ENCODE measurements around the gene C2CD2.
"Not testable (repeated sequence)": the region's sequence is repeated elsewhere in the genome, so short reads cannot be mapped to it uniquely, and the experiment has no call there.

Gene C2CD2

DNA sequence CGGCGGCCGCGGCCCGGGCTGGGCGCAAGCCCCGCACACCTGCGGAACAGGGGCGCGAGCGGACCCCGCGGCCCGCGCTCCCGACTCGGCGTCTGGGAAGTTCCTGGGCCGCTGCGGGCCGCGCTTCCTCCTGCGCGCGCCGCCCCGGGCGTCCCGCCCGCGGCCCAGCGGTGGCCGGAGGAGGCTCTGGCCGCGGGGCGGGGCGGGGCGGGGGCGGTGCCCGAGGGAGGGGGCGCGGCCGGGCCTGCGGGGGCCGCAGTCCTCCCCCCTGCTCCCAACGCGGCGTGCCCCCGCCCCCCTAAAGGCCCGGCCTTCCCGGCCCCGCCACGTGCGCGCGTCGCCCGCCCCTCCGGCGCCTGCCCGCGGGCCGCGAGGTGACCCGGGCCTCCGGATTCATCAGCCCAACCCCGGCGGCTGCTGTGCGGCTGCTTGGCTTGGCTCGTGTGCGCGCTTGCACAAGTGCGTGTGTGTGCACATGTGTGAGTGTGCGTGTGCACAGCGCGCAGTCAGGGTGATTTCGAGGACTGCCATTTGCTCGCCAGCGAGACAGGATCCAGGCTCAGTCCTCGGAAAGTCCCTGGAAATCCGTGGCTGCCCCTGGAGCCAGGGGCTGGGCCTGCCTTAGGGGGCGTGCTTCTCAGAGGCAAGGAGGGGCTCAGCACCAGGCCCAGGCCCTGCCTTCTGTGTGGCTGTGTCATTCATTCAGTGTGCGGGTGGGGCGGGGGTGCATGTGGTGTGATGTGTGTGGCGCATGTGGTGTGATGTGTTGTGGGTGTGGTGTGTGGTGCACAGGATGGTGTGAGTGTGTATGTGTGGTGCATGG is at the start of gene C2CD2:
C2CD2 (minus strand) TSS at position 188 of the 823 bp plus-strand sequence. CDS start 370 bp downstream, outside the sequence.
- peak; percentile 73 for DNase-seq

DNA sequence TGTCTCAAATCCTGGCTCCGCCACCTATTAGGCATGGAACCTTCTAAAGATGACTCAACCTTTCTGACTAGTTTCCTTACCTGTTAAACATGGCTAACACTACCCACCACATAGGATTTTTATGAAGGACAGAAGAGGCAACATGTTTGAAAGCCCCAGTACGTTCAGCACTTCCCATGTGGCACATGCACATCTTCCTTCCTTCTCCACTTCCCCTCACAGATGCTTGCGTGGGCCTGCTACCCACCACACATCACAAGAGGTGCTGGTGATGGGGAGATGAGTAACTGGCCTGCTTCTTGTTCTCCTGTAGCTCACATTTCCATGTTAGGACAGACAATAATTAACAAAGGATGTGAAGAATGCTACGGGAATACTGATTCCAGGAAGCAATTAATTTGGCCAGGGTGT is 49.2 kb upstream of the C2CD2 start:
- peak; percentile 50 for DNase-seq

DNA sequence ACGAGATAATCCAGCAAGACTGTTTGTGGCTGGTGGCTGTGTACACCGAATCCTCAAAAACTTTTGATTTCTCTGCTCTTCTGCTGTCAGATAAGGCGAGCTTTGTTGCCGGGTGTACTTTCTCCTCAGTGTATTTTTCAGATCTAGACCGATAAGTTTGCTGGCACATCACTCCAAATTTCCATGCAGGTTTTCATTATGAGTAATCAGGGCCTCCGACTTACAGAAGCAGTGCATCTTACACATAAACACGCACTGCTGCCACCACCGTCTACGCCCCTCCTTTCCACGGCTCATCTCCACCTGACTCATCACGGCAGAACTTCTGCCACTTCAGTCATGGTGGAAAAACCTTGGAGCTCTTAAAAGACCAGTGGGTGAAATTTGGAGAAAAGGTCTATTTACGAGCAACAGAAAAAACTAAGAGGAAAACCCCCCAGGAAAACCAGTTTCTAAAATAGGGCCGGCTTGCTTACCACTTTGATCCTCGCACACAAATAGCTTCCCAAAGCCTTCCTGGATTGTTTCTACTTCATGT is 48.7 kb upstream of the C2CD2 start:
- peak; percentile 91 for DNase-seq

DNA sequence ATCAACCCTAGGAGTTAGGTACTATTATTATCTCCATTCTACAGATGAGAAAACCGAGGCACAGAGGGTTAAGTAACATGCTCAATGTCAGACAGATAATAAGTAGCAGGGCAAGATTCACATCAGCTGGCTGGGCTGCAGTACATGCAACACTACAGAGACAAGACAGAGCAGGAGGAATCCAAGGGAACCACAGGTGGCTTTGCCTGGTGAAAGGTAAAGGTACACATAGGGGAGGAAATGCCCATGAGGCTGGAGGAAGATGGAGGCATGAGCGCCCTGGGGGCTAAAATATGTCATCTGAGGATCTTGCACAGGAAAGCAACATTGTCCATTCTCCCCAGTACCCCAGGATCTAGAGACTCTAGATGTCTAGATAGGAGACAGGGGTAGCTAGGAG is 48.0 kb upstream of the C2CD2 start:
- no peak for DNase-seq

DNA sequence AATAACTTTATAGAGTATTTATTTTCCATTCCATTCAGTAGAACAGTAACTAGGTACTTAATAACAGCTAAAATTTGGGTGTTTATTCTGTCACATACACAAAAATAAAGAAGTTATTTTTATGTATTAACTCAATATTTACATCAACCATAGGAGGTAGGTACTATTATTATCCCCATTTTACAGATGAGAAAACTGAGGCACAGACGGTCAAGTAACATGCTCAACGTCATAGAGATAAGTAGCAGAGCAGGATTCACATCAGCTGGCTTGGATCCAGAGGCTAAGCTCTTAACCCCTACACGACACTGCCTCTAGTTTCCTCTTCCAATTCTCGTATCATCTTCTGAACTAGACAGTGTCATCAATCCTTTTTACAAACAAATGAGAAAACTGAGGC is 47.1 kb upstream of the C2CD2 start:
- no peak for DNase-seq

DNA sequence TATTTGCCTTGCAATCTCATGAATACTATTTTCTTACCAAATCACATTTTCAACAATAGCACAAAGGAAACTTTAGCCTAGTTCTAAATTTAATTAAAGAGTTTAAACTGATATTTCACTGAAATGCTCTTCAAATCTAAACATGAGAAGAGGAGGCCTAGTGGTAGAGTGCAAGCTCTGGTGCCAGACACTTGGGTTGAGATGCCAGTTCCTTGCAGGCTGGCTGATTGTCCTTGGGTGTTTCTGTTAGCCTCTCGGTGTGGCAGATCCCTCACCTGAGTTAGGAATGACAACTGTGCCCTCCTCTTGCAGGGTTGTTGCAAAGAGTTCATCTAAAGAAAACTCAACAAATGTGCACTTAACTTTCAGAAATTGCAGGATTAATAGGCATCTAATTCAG is 43.8 kb upstream of the C2CD2 start:
- no peak for DNase-seq

DNA sequence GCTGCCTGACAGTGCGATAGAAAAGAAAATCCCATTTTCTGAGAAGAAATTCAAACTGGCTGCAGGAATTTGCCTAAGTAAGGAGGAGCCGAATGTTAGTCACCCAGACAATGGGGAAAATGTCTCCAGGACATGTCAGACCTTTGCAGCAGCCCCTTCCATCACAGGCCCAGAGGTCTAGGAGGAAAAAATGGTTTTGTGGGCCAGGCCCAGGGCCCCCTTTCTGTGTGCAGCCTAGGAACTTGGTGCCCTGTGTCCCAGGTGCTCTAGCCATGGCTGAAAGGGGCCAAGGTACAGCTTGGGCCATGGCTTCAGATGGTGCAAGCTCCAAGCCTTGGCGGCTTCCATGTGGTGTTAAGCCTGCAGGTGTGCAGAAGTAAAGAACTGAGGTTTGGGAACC is 41.8 kb upstream of the C2CD2 start:
- DNase-seq, result no peak

DNA sequence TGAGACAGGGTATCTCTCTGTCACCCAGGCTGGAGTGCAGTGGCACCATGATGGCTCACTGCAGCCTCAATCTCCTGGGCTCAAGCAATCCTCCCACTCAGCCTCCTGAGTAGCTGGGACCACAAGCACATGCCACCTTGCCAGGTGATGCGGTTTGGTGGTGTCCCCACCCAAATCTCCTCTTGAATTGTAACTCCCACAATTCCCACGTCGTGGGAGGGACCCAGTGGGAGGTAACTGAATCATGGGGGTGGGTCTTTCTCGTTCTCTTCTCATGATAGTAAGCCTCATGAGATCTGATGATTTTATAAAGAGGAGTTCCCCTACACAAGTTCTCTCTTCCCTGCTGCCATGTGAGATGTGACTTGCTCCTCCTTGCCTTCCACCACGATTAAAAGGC is 40.8 kb upstream of the C2CD2 start:
- not testable (repeated sequence) for DNase-seq

DNA sequence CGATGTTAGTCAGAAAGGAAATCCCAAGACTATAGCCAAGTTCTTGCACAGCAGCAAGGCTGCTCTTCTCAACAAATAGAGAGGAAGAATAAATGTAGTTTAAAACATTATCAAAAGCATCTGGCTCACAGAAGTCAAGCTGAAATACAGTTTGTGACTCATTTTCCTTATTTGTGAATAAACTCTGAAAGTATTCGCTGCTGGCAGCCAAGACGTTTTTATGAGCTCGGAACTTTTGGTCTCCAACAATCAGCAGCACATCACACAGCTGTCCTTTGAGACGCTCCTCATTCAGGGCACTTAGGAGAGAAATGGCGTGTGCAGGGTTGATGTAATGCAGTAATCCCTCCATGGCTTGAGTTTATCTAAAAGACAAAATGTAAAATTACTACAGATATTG is 39.9 kb upstream of the C2CD2 start:
- peak; percentile 87 for DNase-seq

DNA sequence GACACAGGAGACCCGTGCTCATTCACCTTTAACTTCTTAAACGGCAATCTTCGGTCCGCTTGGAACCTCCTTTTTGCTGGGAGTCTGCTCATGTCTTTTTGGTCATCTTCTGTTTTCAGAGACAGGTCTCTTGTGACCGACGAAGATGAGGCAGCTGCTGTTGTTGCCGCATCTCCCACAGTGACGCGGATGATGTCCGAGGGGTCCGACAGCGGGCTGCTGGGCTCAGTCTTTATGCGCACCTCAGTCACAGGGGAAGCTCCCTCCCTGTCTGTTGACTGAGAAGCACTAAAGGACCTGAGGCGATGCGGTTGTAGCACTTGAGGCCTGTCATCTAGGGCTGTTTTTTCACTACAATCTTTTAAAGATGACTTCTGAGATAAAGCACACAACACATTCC is 38.8 kb upstream of the C2CD2 start:
- DNase-seq, result no peak

DNA sequence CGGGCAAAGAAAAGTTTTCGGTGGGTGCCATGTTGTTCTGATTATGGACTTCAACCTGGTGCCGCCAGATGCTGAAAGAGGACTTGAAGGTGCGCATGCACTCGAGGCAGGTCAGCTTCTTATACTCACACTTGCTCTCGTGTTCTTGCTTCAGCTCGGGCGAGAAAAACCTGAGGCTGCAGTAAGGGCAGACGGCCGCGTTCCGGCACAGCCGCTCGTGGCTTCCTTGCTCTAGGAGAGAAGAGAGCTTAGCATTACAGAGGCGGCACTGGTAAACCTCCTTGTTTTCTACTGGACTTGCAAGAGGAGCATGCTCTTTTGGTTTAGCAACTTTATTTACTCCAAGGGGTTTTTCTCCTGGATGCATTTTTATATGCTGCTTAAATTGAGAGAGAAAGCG is 37.8 kb upstream of the C2CD2 start:
- DNase-seq, result no peak

DNA sequence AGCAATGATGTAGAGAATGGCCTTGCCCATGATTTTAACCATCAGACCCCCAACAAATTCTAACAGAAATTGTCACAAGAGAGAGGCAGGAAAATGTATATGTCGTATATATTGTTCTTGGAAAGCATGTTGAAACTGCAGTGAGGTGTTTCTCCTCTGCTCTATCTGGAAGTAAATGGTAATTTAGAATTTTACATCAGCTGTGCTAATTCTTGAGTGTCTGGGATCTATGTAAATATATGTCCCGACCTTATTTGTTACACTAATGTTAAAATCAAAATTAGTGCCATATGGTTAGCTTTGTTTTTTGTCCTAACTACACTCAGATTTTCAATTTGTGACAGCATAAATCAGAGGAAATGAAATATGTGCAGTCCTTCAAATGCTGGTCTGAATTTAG is 35.9 kb upstream of the C2CD2 start:
- DNase-seq, result no peak

DNA sequence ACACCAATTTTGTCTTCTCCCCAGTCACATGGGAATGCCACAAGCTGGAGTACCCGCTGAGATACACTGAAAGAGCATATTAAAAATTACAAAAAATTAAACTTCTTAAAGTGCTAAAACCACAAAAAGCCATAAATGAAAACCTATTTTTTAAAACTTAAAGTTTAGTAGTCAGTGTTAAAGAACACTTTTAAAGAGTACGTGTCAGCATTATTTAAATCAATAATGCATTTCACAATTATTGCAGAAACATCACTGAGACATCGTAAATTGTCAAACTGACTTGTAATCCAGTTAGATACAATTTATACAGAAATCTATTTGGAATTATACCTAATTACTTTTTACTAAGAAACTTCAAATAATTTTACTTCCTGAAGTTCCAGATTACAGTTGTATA is 33.5 kb upstream of the C2CD2 start:
- no peak for DNase-seq

DNA sequence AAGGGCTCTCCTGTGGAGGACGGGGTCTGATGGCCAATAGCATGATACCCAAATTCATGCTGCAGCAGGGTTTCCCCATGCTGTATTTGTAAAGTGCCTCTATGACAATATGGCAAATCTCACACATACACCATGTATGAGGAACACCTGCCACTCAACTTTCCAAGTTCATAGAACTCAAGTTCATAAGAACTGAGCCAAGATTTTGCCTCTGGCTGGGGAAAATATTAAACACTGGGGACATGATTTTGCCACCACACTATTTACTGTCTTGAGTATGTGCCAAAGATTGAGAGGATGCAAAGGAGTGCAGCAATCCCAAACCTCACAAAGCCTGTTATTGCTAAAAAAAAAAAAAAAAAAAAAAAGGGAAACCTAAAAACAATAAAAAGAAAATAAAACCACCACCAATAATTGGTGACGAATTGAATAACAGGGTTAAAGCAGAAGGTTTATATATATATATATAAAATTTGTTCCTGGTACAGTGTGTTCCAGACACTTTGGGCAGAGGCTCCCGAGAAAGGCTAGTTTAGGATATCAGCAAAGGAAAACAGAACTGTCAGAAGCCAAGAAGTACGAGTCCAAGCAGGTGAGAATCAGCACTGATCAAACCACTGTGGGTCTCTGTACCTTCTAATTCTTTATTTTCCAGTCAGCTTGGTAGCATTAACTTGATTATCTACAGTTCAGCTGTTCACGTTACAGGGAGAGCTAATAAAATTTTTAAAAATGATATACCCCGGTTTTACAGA is 32.0 kb upstream of the C2CD2 start:
- no peak for DNase-seq

DNA sequence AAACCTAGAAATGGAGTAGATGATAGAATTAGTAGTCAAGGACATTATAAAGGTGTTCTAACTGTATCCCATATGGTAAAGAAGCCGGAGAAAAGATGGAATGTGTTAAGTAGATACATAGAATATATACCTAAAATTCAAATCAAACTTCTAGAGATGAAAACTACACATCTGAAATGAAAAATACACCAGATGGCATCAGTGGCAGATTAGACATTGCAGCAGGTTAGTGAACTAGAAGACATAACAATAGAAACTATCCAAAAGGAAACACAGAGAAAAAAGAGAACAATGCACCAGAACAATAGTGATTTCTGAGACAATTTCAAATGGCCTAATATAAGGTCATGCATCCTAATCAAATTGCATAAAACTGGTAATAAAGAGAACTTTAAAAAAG is 29.4 kb upstream of the C2CD2 start:
- no peak for DNase-seq

DNA sequence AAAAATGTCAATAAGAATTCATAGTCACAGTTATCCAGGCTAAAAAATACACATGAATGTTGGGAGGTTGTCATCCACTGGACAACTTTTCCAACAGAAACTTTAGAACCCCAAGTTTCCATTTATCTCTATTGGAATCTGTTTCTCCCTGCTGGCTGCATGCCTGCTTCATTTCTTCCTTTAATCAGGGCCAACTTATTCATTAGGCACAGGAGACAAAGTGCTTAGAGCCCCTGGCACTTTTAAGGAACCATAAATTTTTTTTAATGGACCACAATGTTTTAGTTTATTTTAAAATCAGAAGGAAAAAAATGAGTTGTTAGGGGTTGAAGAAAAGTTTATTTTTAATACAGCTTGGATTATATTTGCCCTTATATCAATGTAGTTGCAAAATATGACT is 26.7 kb upstream of the C2CD2 start:
- no peak for DNase-seq

DNA sequence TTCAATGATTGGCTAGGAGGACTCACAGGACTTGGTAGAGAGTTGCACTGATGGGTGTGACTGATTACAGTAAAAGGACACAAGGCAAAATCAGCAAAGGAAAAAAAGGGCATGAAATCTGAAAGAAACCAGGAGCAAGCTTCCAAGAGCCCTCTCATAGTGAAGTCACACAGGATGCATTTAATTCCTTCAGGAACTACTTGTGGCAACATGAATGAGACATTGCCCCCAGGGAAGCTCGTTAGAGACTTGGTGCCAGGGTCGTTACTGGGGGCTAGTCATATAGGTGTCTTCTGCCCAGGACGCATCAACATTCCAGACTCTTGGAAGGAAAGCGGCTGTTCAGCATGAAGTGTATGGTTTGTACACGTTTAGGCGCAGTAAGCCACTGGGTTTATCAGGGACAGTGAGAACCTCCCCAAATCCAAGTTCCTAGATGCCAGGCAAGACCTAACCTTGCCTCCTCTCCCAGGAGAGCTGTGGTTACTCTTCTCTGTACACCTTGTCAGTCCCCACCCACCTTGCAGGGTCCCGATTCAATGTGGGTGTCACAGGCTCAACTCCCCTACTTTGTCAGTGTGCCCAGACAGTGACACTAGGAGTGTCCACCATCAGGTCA is 26.0 kb upstream of the C2CD2 start:
- DNase-seq, result no peak

DNA sequence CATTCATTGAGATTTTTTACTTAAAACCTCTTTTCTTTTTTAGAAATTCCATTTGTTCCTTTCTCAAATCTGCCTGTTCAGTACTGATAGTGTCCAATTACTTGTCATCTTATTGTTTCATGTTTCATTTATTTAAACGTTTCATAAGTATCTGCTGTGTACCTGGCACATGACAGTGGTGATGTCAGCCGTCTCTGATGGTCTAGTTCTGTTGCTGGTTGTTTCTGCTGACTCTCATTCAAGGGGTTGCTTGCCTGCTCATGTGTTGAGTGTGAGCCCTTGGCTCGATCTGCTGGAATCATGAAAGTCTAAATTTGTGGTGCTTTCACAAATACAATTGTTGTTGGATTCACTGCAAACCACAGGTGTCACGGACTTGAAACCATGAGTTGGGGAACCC is 25.5 kb upstream of the C2CD2 start:
- no peak for DNase-seq

DNA sequence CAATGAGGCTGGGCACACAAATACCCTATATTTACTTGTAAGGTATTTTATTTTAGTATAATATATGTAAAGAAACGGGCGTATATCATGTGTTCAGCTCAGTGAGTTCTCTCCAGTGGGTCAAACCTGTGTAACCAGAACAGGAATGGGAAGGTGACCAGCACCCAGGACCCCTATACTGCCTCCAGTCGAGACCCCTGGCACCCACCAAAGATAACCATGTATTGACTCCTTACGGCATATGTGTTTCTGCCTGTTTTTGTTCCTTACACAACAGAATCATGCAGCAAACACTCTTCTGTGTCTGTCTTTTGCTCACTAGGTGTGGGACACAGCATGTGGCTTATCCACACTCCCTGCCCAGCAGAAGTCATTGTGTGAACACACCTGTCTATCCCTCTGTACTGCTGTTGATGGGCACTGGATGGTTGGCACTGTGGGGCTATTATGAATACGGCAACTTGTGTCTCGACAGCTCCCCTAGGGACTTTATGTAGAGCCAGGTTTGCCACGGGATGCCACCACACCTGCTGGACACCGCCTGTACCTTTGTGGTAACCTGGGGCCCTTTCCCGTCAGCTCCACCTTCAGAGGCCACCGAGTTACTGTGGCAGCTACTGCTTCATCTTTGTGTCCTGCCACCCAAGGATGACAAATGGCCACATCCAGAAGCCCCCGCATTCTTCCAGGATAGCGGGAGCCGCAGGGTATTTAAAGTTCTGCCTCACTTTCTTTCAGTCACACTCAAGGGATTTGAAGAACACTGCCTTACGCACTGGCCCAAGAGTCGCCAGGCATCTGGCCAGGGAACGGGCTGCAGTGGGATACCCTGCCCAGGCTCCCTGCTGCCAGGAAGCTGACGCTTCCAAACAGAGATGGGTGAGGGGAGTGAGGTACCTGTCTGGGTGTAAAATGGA is 23.5 kb upstream of the C2CD2 start:
- DNase-seq, result no peak

DNA sequence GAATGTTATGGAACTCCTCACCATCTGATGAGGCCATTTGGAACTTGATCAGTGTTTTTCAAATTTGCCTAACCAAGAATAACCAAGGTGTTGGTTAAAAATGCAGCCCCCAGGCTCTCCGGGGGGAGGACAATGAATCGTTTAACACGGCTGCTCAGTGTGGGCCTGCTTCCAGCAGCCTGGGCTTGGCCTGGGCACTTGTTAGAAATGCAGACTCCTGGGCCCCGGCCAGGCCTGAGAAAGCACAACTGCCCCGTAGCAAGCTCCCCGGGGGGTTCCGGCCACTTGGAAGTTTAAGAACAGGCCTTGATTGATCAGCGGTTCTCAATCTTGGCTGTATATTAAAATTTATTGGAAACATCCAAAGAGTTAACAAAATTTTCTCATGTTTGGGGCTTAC is 22.8 kb upstream of the C2CD2 start:
- DNase-seq, result no peak

DNA sequence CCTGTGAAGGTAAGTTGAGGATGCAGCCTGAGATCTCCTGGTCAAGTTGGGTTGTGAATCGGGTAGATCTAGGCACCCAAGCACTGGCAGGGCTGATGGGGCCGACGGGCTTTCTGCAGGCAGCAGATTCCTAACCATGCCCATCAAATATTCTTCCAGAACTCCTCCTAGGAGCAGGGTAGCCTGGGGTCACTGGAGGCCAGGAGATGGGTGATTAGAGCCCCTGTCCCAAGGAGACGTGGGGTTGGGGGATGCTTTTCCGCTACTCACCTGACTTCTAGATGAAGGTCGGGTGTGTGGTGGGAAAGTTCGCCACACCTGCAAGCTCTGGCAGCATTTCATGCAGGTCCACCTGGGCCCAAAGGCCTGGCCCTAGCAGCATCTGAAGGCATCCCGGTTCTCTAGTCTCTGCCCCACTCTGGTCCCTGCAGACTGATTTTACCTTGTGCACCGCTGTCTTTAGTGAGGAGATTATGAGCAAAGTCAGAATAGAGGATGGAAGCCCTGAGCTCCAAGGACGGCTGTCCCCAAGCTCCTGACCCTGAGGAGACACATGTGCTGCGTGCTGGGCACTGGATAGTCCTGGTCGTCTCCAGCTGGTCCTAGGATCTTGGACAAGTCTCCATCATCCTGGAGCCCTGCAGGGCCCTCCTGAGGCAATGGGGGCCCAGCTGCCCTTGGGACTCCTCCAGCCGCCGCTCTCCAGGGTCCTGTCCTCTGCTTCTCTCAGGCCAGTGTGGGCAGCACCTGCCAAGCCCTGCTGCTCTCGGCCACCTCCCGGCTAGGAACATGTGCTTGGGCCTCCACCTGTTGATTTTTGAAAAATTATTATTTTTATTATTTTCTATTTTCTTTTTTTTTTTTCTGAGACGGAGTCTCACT is 21.8 kb upstream of the C2CD2 start:
- no peak for DNase-seq

DNA sequence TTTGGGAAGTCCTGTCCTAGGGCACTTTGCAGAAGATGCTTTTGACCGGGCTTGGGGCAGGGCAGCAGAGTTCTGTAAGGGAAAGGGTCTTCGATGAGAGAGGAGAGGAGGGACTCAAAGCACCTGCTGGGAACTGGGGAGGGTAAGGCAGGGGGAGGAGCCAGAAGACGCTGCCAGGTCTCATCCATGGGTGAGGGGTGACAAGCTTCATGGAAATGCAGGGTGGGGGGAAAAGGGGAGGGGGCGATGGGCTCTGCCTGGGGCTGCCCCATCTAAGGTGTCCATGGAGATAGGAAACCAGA is 20.9 kb upstream of the C2CD2 start:
- no peak for DNase-seq

All from HCEC 1CT (cell line).